GM12878 (cell line): ENCODE measurements around the gene SMIM12. TPM values are rescaled to one million over a fixed set of nuclear protein-coding genes. Genes with fewer than 3 reads are reported as not detected.

Experiments
- ATAC-seq: fragments of 200-7000 bp; cut with Tn5 transposase; 3 replicates; pipeline ENCODE4 v1.9.1; 2020; ENCODE audit warnings: mild to moderate bottlenecking, moderate library complexity
- BruUV-seq: library from RNA; stranded (reverse); fragments of 400-500 nt; replicated peaks from 2 replicates; lab custom pipeline; 2021; lab: Mats Ljungman, UMichigan
- CTCF ChIA-PET: fragments of 300-600 bp; sonication (Branson Sonifier 250); formaldehyde crosslinking; extraction: SDS; loops from one replicate; lab custom pipeline; 2021; ENCODE audit warnings: inconsistent platforms; lab: Yijun Ruan, JAX
- POLR2A ChIA-PET: fragments of 350-600 bp; formaldehyde crosslinking; extraction: SDS; loops from one replicate; lab custom pipeline; 2021; ENCODE audit warnings: inconsistent platforms; lab: Charles Lee
- RAD21 ChIA-PET: fragments of 300-600 bp; sonication (Branson Sonifier 250); formaldehyde crosslinking; loops from one replicate; lab custom pipeline; 2023; ENCODE audit warnings: antibody characterized with exemption; ENCODE audit not compliant: unreplicated experiment; lab: Charles Lee
- SMC1A ChIA-PET: fragments of 300-600 bp; sonication (Branson Sonifier 250); formaldehyde crosslinking; loops from one replicate; lab custom pipeline; 2023; ENCODE audit not compliant: unreplicated experiment, uncharacterized antibody; lab: Charles Lee
- DNase-seq: peaks from one replicate; pipeline ENCODE4 v3.0.0-alpha.2; 2011; ENCODE audit warnings: low read depth, low spot score
- FAIRE-seq: peaks from 3 replicates; lab custom pipeline; 2011; peaks lifted over from hg19 to GRCh38; lab: Jason Lieb, UNC
- H2AFZ ChIP-seq: 2 replicates; pipeline ENCODE4 v1.6.0; 2011; ENCODE audit warnings: low read depth, low read length, control low read depth; ENCODE audit not compliant: control insufficient read depth
- H3K27ac ChIP-seq: 2 replicates; pipeline ENCODE4 v1.5.1; 2011; ENCODE audit warnings: control low read depth; ENCODE audit not compliant: control insufficient read depth, insufficient read depth
- H3K27me3 ChIP-seq, 2 experiments: replicated peaks in 1 of 2; 2 replicates each; pipeline versions ENCODE4 v1.6.0 to v1.6.1; 2011; ENCODE audit warnings: low read length in 1 of 2; ENCODE audit not compliant: control insufficient read depth in 2 of 2, insufficient read depth in 2 of 2
- H3K36me3 ChIP-seq, 2 experiments: 2 replicates each; pipeline ENCODE4 v1.5.1; 2011; ENCODE audit warnings: low read length in 1 of 2; ENCODE audit not compliant: control insufficient read depth in 2 of 2, insufficient read depth in 2 of 2
- H3K4me1 ChIP-seq: 2 replicates; pipeline ENCODE4 v1.6.1; 2011; ENCODE audit warnings: mild to moderate bottlenecking, low read length, moderate library complexity, mixed read lengths; ENCODE audit not compliant: control insufficient read depth, insufficient read depth
- H3K4me2 ChIP-seq: 2 replicates; pipeline ENCODE4 v1.6.0; 2011; ENCODE audit warnings: control low read depth; ENCODE audit not compliant: control insufficient read depth, insufficient read depth
- H3K4me3 ChIP-seq: fragments of 200-600 bp; sonication (generic); 2 replicates; pipeline ENCODE4 v1.5.1; 2016
- H3K79me2 ChIP-seq: 2 replicates; pipeline ENCODE4 v1.6.0; 2011; ENCODE audit warnings: low read length; ENCODE audit not compliant: control insufficient read depth, insufficient read depth
- H3K9ac ChIP-seq: 2 replicates; pipeline ENCODE4 v1.8.0; 2011; ENCODE audit warnings: low read length, control low read depth, mixed read lengths; ENCODE audit not compliant: control insufficient read depth, insufficient read depth
- H3K9me3 ChIP-seq: replicated peaks from 3 replicates; pipeline ENCODE4 v1.5.1; 2011; ENCODE audit warnings: mild to moderate bottlenecking, low read length; ENCODE audit not compliant: control insufficient read depth, insufficient read depth
- H4K20me1 ChIP-seq: 2 replicates; pipeline ENCODE4 v1.6.0; 2011; ENCODE audit not compliant: control insufficient read depth, insufficient read depth
- BCL3 ChIP-seq: IDR thresholded peaks from 2 replicates; pipeline ENCODE4 v1.6.1; 2011; ENCODE audit warnings: borderline replicate concordance, low read depth, mild to moderate bottlenecking, moderate library complexity, low read length; ENCODE audit not compliant: insufficient read depth, poor library complexity, severe bottlenecking
- BMI1 ChIP-seq: fragments of 450-650 bp; IDR thresholded peaks from 2 replicates; pipeline ENCODE4 v1.6.1; 2016; ENCODE audit warnings: mild to moderate bottlenecking, moderate library complexity, borderline replicate concordance
- EZH2 ChIP-seq: IDR thresholded peaks from 2 replicates; pipeline ENCODE4 v1.6.1; 2012; ENCODE audit warnings: low read depth, mild to moderate bottlenecking, control low read depth, inconsistent platforms, low read length, borderline replicate concordance; ENCODE audit not compliant: control insufficient read depth
- HCFC1 ChIP-seq: fragments of 150-350 bp; IDR thresholded peaks from 2 replicates; pipeline ENCODE4 v1.6.1; 2014; ENCODE audit warnings: low read length
- HDAC6 ChIP-seq: fragments of 200-600 bp; sonication (generic); IDR thresholded peaks from one replicate; pipeline ENCODE4 v1.8.0; 2017; ENCODE audit warnings: antibody characterized with exemption; ENCODE audit not compliant: unreplicated experiment
- IRF4 ChIP-seq: IDR thresholded peaks from 2 replicates; pipeline ENCODE4 v1.6.1; 2011; ENCODE audit warnings: low read depth, low read length
- MTA3 ChIP-seq: IDR thresholded peaks from 2 replicates; pipeline ENCODE4 v1.6.1; 2012; ENCODE audit warnings: low read length, inconsistent platforms, borderline replicate concordance
- MXI1 ChIP-seq: fragments of 150-350 bp; IDR thresholded peaks from 2 replicates; pipeline ENCODE4 v1.6.1; 2011; ENCODE audit warnings: low read depth, mild to moderate bottlenecking, inconsistent platforms, low read length, improper control_type of control experiment
- NFYA ChIP-seq: IDR thresholded peaks from 2 replicates; pipeline ENCODE4 v1.6.1; 2011; ENCODE audit warnings: low read depth, mild to moderate bottlenecking, low read length, improper control_type of control experiment, borderline replicate concordance
- RB1 ChIP-seq: fragments of 450-650 bp; formaldehyde crosslinking; IDR thresholded peaks from 2 replicates; pipeline ENCODE4 v1.6.1; 2017; ENCODE audit warnings: mild to moderate bottlenecking, borderline replicate concordance
- SMARCA5 ChIP-seq: fragments of 450-650 bp; IDR thresholded peaks from 2 replicates; pipeline ENCODE4 v1.6.1; 2017; ENCODE audit warnings: mild to moderate bottlenecking
- SREBF1 ChIP-seq: IDR thresholded peaks from 2 replicates; pipeline ENCODE4 v1.6.1; 2012; ENCODE audit warnings: mild to moderate bottlenecking, low read length
- STAT1 ChIP-seq: fragments of 450-650 bp; conservative IDR thresholded peaks from 2 replicates; pipeline ENCODE4 v1.6.1; 2014; ENCODE audit warnings: antibody characterized with exemption, mild to moderate bottlenecking
- USF1 ChIP-seq: IDR thresholded peaks from 2 replicates; pipeline ENCODE4 v1.6.1; 2011; ENCODE audit warnings: borderline replicate concordance, low read depth, mild to moderate bottlenecking, moderate library complexity, mixed read lengths, low read length; ENCODE audit not compliant: insufficient read depth; ENCODE audit errors: extremely low read length
- ZNF274 ChIP-seq: IDR thresholded peaks from one replicate; pipeline ENCODE4 v1.8.0; 2011; ENCODE audit not compliant: insufficient read length, insufficient read depth
- ZNF622 ChIP-seq: fragments of 450-650 bp; IDR thresholded peaks from 2 replicates; pipeline ENCODE4 v1.6.1; 2017; ENCODE audit warnings: mild to moderate bottlenecking, inconsistent platforms
- WGBS: methylation state at CpG from one replicate; pipeline ENCODE4 v1.1.6; 2016; ENCODE audit warnings: low lambda C conversion rate; ENCODE audit not compliant: insufficient replicate concordance, insufficient coverage; ENCODE audit errors: missing lambda C conversion rate; 5-methylcytosine and 5-hydroxymethylcytosine counted together
- in situ Hi-C: fragments of 300-500 bp; cut with MboI; formaldehyde crosslinking; loops from 9 replicates; pipeline ENCODE4 v1.14.3; 2018; ENCODE audit warnings: mixed read lengths
- intact Hi-C: fragments of 100-400 bp; cut with micrococcal nuclease; formaldehyde crosslinking; loops from one replicate; pipeline ENCODE4 v1.14.2; 2022; ENCODE audit not compliant: unreplicated experiment
- polyA plus RNA-seq, 11 experiments: library from polyadenylated mRNA; depleted of rRNA in 4 of 11; unstranded in 6 of 11; stranded (reverse) in 5 of 11; fragments of >200 nt; fragmentation: Nextera tagmentation in 4 of 11; fragmentation: Illumina TruSeq in 1 of 11; extraction: Ambion mirVana in 4 of 11; extraction: Trizol in 1 of 11; gene quantifications; 1 replicate in 1 of 11; 2 replicates in 10 of 11; pipeline versions ENCODE4 v1.2.1 to v1.2.3, GENCODE V29; 2011 to 2016; ENCODE audit warnings: inconsistent platforms in 2 of 11, missing spikeins in 2 of 11, low read depth in 1 of 11
- total RNA-seq, 4 experiments: library from RNA; depleted of rRNA in 3 of 4; stranded (reverse); fragments of >200 nt in 3 of 4; fragmentation: Illumina TruSeq in 1 of 4; extraction: Trizol in 1 of 4; gene quantifications; 2 replicates each; pipeline versions ENCODE4 v1.2.1 to v1.2.3, GENCODE V29; 2013 to 2021

Gene SMIM12
- total and polyA plus RNA-seq, 10 of the 15 experiments (the other 5 are each of a cell fraction or from before 2014, with no cell fraction given) = 26.1 to 81.5 (median 44.1) TPM

GRCh38 chr1:34879230-34879629, 19.7 kb upstream of the SMIM12 start:
- no peaks in the 10 kb centered on the region for H3K4me1 ChIP-seq
- H3K79me2 ChIP-seq = no peaks in the 10 kb centered on the region
- in situ Hi-C loops = no loop called here
- 81% methylated on average over 9 of the region's 9 CpGs for WGBS
- H3K27me3 ChIP-seq = no peaks in the 10 kb centered on the region; a peak in 2 of 4 replicates
- no peaks in the 10 kb centered on the region for H3K9me3 ChIP-seq
- TF ChIP-seq BMI1 = no peak
- no peak for TF ChIP-seq HCFC1
- TF ChIP-seq HDAC6 = no peak
- no peak for TF ChIP-seq SMARCA5
- TF ChIP-seq MTA3 = no peak
- no peak for TF ChIP-seq EZH2
- no peak for TF ChIP-seq SREBF1
- no peak for TF ChIP-seq STAT1
- no peak for TF ChIP-seq MXI1
- no peak for TF ChIP-seq NFYA
- no peak for TF ChIP-seq RB1
- TF ChIP-seq ZNF622 = no peak
- TF ChIP-seq USF1 = no peak
- TF ChIP-seq ZNF274 = no peak
- no peak for TF ChIP-seq IRF4
- TF ChIP-seq BCL3 = no peak
- intact Hi-C loops = no loop called here
- DNase-seq = no peak
- POLR2A ChIA-PET = no interaction called here
- CTCF ChIA-PET = no interaction called here
- no peaks in the 10 kb centered on the region for H3K36me3 ChIP-seq
- ATAC-seq = no peak
- no peak overlapping the region for H3K4me2 ChIP-seq
- no peak overlapping the region for H2AFZ ChIP-seq
- no peak overlapping the region for H3K9ac ChIP-seq
- no peaks in the 10 kb centered on the region for H4K20me1 ChIP-seq
- FAIRE-seq = no peak
- H3K27ac ChIP-seq = no peak overlapping the region
- SMC1A ChIA-PET = no interaction called here
- no peak overlapping the region for H3K4me3 ChIP-seq
- RAD21 ChIA-PET = no interaction called here
- BruUV-seq = no TSS peak
